PC-3 (cell line): ENCODE measurements around the gene LIMS1.

Experiments
- CTCF ChIP-seq: fragments of 300-600 bp; sonication (generic); conservative IDR thresholded peaks from 2 replicates; pipeline ENCODE4 v1.5.1; 2017; ENCODE audit warnings: antibody characterized with exemption, low read depth, mild to moderate bottlenecking, low read length
- EZH2 ChIP-seq: fragments of 300-600 bp; sonication (generic); IDR thresholded peaks from one replicate; pipeline ENCODE4 v1.6.1; 2017; ENCODE audit warnings: antibody characterized with exemption, mild to moderate bottlenecking, low read length; ENCODE audit not compliant: unreplicated experiment

DNA sequence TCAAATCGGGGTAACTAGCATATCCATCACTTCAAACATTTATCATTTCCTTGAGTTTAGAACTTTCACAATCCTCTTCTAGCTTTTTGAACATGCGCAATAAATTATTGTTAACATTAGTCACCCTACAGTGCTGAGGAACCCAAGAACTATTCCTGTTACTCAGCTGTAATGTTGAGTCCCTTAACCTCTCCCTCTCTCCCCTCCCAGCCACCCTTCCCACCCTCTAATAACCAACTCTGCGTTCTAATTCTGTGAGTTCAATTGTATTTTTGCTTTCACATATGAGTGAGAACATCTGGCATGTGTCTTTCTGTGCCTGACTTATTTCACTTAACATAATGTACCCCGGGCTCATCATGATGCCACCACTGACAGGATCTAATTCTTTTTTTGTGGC lies 106.5 kb downstream of the LIMS1 start:
- TF ChIP-seq CTCF = no peak
- no peak for TF ChIP-seq EZH2
